Right renal cortex interstitium (tissue), 3 donors: Measurements from ENCODE around the gene EVI2A. TPM values are rescaled to one million over a fixed set of nuclear protein-coding genes. Genes with fewer than 3 reads are reported as not detected.

Experiments
- DNase-seq, 3 donors: peaks; one replicate each; pipeline ENCODE4 v3.0.0-alpha.2; 2013; ENCODE audit warnings: low read depth in 3 of 3, low spot score in 2 of 3
- polyA plus RNA-seq, 3 donors: library from polyadenylated mRNA; unstranded; fragments of 120-200 nt; gene quantifications; one replicate each; pipeline ENCODE4 v1.2.1, GENCODE V29; 2013; ENCODE audit not compliant: insufficient read length in 3 of 3

Gene EVI2A
- polyA plus RNA-seq, 3 donors, result 1.9 to 2.0 (median 1.9) TPM

- no peak for DNase-seq
Observed at GRCh38 chr17:31279401-31279800, 42.0 kb downstream of the EVI2A start.

DNA sequence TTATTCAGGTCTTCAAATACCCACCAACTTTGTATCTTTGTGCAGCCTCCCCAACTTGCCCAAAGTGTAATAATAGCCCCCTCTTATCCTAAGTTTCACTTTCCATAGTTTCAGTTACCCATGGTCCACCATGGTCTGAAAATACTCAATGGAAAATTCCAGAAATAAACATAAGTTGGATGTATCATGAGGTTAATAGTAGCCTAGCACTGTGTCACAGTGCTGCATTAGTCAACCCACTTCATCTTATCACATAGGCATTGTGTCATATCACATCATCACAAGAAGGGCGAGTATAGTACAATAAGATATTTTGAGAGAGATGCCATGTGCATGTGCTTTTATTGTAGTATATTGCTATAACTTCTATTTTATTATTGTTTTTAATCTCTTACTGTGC is 46.3 kb downstream of the EVI2A start:
- no peak for DNase-seq

DNA sequence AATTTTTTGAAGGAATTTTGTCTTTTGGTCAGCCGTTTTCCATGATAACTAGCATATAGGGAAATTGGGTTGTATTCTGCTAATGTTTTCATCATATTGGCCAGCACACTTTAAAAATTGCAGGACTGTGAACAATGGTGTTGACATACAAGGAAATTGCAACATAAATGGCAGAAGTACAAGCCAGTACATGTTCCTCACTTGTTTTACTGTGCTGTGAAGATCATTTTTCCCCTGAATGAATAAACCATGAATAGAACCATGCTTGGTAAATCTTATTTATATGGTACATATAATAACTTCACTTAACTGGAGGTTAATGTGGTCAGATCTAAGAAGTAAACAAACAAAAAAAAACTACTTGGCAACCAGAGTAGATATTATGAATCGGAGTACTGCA is 47.2 kb downstream of the EVI2A start:
- DNase-seq, result no peak

- no peak for DNase-seq
Observed at GRCh38 chr17:31273516-31273915, 47.9 kb downstream of the EVI2A start.

GRCh38 chr17:31272803-31273202 is 48.6 kb downstream of the EVI2A start:
- no peak for DNase-seq

GRCh38 chr17:31272236-31272635 is 49.2 kb downstream of the EVI2A start:
- DNase-seq, result no peak

GRCh38 chr17:31269578-31269983 is 51.8 kb downstream of the EVI2A start:
- no peak for DNase-seq

- DNase-seq, result no peak
Observed at GRCh38 chr17:31269036-31269577, 52.3 kb downstream of the EVI2A start.

Other genes with a start within 250 kb of the EVI2A start
- 10 to 100 TPM; 36.7 to 42.9 (median 39.2) TPM for gene NF1, start 226.6 kb downstream of the EVI2A start, polyA plus RNA-seq
- gene OMG, start 24.4 kb downstream of the EVI2A start, polyA plus RNA-seq, result under 1 TPM; 0.10 to 0.19 (median 0.17) TPM
- gene EVI2B, start 7.6 kb downstream of the EVI2A start, polyA plus RNA-seq, result 1 to 10 TPM; 2.7 to 4.3 (median 3.4) TPM
- 10 to 100 TPM; 15.8 to 19.7 (median 19.1) TPM for gene RAB11FIP4, start 70.1 kb upstream of the EVI2A start, polyA plus RNA-seq